ENCODE data around the gene FAM118A.
"Not testable (repeated sequence)": the region's sequence is repeated elsewhere in the genome, so short reads cannot be mapped to it uniquely, and the experiment has no call there.

FAM118A gene

DNA sequence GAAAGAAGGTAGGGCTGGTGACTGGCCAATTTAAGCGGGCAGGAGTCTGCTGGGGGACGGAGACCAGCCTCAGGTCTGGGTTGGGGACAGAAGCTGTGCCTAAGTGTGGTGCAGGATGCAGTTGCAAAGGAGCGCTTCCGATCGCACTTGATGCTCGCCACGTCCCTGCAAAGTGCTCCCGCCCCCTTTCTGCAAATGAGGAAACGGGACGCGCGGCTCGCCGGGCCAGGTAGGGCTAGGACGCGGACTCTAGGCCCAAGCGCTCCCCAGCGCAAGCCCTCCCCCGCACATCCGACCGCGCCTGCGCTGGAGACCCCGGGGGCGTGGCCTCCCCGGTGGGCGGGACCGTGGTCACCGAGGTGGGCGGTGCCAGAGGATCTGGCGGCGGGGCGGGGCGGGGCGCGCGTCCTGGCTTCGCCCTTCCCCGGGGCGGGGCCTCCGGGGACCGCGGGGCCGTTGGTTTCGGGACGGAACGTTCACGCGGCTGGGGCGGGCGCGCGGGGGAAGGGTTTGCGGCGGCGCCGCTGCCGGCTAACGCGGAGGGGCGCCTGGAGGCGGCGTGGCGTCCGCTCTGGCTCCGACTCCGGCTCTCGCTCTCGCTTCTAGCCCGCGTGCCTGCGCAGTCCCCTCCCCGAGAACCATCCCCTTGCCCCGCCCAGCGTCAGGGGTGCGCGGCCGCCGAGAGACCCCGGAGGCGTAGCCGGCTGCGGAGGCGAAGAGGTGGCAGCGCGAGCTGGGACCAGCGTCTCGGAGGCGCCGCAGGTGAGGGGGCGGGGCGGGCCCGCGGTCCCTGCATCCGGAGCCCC is at the start of gene FAM118A:
FAM118A (plus strand) TSS at position 513 of the 806 bp plus-strand sequence. CDS start 12,446 bp downstream, outside the sequence.
- DNase-seq, result peak; percentile 86

DNA sequence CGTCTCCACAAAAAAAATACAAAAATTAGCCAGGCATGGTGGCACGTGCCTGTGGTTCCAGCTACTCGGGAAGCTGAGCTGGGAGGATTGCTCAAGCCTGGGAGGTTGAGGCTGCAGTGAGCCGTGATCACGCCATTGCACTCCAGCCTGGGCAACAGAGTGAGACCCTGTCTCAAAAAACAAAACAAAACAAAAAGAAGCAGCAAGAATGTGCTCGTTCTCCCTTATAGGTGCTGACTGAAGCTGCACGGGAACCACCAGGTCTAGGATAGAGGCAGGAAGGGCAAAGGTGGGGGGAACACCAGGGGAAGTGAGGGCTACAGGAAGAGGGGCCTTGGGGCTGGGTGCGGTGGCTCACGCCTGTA is 49.4 kb upstream of the FAM118A start:
- DNase-seq, result not testable (repeated sequence)

GRCh38 chr22:45261407-45262088 is 48.2 kb upstream of the FAM118A start:
- DNase-seq, result peak; percentile 9

GRCh38 chr22:45262195-45262930 is 47.4 kb upstream of the FAM118A start:
- no peak for DNase-seq

DNA sequence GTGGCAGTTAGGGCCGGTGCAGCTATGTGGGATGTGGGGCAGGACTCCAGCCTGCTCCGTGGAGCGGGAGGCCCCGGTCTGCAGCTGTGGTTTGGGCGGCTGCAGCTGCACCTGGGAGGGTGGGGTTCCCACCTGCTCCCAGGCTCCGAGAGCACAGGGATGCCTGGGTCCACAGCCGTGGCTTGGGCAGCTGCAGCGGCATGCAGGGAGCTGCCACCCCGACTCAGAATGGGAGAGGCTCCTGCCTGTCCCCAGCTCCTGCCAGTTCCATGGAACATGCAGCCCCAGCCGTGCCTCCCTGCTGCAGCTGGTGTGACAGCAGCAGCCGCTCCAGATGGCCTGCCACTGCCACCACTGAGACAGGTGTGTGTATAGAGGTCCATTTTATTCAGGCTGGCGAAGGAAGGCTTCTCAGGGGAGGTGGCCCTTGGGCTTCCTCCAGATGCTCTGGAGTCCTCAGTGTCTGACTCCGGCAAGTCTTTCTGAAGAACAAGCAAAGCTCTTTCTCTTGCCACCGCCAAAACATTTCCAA is 46.7 kb upstream of the FAM118A start:
- peak; percentile 11 for DNase-seq

- no peak for DNase-seq
Measured at GRCh38 chr22:45263463-45264269, 46.1 kb upstream of the FAM118A start.

DNA sequence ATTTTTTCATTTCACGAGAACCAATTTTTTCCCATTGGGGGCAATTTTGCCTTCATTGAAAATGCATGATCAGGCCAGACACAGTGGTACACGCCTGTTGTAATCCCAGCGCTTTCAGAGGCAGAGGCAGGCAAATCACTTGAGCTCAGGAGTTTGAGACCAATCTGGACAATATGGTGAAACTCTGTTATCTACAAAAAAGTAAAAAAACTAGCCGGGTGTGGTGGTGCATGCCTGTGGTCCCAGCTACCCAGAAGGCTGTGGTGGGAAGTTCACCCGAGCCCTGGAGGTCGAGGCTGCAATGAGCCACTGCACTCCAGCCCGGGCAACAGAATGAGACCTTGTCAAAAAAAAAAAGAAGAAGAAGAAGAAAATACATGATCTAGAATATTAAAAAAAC is 44.2 kb upstream of the FAM118A start:
- DNase-seq, result no peak

DNA sequence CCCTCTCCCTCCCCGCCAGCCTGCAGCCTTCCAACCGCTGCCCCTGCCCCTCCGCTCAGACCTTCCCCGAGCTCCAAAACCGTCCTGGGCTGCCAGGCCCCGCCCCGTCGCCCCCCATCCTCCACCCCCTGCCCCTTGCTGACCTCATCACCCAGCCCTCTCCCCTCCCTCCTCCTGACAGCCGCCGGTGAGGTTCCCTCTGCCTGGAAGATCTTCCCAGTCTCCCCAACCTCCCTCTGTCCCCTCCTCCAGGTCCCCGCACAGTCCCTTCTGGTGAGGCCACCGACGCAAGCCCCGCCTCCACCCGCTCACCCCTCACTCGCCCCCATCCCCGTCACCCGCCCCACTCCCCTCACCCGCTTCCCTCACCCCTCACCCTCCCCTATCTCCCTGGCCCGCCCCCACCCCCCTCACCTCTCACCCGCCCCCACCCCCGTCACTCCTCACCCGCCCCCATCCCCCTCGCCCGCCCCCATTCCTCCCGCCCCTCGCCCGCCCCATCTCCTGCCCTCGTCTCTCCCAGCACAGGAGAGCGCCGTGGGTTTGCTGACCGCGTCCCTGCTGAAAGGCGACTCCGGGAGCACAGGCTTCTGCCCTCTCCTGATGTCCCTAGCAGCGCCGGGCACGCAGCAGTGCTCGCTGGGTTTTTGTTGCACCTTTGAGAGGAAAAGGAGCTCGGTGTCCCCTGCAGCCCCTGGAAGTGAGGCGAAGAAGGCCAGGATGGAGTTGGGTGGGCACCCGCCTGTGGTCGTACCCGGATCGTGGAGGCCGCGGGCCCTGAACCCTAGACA is 41.4 kb upstream of the FAM118A start:
- peak; percentile 32 for DNase-seq

DNA sequence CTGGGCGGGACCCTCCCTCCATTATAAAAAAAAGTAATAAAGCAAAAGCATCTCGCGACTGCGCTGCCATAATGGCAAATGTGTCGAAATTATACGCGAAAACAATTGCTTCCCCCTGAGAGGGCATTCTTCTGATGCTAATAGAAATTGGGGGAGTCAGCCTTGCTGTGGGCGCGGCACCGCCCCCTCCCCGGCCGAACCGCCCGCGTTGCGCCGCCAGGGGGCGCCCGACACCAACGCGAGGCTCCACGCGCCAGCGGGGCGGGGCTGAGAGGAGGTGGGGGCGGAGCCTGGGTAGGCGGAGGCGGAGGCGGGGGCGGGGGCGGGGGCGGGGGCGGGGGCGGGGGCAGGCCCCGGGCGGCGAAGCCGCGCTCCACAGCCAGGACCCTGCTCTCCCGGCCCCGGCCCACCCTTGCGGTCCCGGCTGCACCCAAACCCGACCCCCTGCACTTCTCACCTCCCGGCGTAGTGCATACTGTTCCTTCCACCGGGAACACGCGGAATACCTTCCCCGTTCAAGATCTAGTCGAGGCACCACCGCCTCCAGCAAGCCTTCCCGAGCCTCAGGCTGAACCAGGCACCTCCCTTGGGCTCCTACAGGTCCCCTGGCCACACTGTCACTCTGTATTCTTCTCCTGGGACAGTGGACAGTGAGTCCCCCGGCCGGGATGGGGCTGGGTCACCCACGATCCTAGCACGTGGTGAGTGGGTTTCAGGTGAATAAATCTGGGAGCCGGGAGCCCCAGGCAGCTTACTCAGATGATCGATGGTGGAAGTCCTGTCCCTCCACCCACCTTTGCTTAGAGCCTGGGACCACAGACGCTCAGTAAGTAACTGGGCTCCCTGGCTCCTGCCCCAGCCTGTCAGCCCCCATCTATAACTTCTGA is 40.5 kb upstream of the FAM118A start:
- DNase-seq, result peak; percentile 80

- no peak for DNase-seq
Measured at GRCh38 chr22:45270095-45271020, 39.4 kb upstream of the FAM118A start.

DNA sequence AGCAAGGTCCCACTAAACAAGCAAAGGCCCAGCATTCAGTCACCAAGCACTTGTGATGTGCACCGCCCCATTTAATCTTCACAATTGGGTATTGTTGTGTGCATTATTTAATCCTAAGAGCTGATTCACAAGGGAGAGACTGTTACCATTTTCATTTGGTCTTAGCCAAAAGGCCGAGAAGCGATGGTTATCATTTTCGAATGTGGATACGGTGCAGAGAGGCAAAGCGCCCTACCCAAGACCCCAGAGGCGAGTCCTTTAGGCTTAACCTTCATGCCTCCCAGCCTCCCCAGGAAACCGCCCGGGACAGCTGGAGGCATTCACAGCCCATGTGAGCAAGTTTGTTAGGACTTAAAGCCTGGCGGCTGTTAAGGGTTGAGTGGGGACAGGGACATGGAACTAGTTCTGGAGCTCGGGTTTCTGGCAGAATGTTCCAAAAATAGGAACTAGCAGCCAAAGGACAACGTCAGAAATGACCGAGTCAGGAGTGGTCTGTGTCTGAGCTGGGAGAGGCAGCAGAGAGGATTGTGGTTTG is 38.0 kb upstream of the FAM118A start:
- peak; percentile 85 for DNase-seq

DNA sequence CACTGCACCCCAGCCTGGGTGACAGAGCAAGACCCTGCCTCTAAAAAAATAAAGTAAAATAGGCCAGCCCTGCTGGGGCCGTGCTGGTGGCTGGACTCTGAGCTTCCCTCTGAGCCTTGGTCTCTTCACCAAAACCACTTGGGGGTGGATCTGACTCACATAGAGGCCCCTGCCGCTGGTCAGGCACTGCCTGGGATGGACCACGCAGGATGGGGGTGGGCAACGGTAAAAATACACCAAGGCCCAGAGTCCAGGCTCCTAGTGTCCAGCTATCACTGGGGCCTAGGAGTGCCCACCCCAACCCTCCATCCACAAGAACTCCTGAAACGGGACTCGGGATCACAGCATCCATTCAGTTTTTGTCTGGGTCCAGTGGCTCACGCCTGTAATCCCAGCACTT is 37.2 kb upstream of the FAM118A start:
- DNase-seq, result no peak

DNA sequence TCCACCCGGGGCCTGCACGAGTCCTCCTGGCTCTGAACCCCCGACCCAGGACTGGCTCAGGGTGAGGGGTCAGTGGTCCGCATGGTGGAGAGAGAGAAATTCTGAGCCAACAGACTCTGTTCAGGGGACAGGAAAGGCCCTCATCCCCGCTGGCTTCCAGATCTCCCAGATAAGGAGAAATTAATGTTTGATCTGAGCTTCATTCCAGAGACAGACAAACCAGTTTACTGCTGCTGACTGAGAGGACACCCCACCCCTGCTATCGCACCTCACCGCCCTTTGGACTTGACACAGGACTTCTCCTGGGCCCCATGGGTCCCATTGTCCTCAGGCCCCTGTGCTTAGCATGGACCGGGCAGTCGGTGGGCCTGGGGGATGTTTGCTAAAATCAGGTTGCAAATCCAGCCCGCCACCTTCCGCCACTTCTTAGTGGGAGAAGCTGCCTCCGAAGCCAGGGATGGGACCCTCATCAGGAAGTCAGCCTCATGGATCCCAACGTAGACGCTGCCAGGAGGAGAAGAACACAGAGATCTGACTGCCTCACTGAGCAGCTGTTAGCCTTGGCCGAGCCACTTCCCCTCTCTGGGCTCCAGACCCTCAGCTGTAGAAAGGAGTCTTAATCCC is 36.2 kb upstream of the FAM118A start:
- no peak for DNase-seq

- DNase-seq, result no peak
Measured at GRCh38 chr22:45276507-45277105, 33.1 kb upstream of the FAM118A start.

DNA sequence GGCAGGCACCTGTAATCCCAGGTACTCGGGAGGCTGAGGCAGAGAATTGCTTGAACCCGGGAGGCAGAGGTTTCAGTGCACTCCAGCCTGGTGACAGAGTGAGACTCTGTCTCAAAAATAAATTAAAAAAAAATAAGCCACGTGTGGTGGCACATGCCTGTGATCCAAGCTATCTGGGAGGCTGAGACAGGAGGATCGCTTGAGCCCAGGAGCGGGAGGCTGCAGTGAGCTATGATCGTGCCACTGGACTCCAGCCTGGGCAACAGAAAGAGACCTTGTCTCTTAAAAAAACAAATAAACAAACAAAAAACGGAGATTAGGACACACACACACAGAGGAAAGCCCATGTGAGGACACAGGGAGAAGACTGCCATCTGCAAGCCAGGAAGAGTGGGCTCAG is 32.0 kb upstream of the FAM118A start:
- not testable (repeated sequence) for DNase-seq

- DNase-seq, result no peak
Measured at GRCh38 chr22:45278125-45278524, 31.6 kb upstream of the FAM118A start.

- DNase-seq, result no peak
Measured at GRCh38 chr22:45280587-45280980, 29.1 kb upstream of the FAM118A start.

DNA sequence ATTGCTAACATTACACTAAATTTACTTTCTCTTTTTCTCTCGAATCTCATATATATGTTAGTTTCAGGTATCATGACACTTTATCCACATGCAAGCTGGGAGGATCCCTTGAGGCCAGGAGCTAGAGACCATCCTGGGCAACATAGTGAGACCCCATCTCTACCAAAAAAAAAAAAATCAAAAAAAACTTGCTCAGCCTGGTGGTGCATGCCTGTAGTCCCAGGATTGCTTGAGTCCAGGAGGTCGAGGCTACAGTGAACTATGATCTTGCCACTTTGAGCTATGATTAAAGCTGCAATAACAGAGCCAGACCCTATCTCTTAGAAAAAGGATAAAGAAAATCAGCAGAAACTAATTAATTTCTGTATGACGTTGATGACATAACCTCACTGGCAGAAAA is 28.7 kb upstream of the FAM118A start:
- DNase-seq, result no peak
